Middle frontal gyrus (tissue), 1 donor: ENCODE measurements around the gene ARHGAP26.

Source experiments
- DNase-seq: peaks from one replicate; pipeline ENCODE4 v3.0.0-alpha.2; 2015; ENCODE audit warnings: low spot score; ENCODE audit errors: extremely low spot score

ARHGAP26 gene

DNA sequence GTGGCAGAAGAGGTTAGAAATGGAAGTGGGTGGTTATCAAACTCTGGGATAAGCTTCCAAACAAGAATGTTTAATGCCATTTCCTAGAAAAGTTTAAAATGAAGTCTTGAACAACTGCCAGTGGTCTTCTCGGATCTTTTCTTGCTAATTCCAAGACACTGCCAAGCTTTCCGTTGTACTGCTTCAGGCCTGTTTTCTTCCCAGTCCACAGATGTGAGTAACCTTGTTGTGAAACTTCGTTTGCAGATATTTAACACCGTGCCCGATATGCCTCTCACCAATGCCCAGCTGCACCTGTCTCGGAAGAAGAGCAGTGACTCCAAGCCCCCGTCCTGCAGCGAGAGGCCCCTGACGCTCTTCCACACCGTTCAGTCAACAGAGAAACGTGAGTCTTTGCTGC lies 363.5 kb downstream of the ARHGAP26 start:
- DNase-seq, result no peak

- DNase-seq, result no peak
These were observed 364.1 kb downstream of the ARHGAP26 start for GRCh38 chr5:143134269-143134668.

- DNase-seq, result no peak
These were observed 364.7 kb downstream of the ARHGAP26 start for GRCh38 chr5:143134900-143135299.

- DNase-seq, result no peak
These were observed 365.8 kb downstream of the ARHGAP26 start for GRCh38 chr5:143135832-143136551.

GRCh38 chr5:143138839-143139238 lies 368.7 kb downstream of the ARHGAP26 start:
- no peak for DNase-seq

DNA sequence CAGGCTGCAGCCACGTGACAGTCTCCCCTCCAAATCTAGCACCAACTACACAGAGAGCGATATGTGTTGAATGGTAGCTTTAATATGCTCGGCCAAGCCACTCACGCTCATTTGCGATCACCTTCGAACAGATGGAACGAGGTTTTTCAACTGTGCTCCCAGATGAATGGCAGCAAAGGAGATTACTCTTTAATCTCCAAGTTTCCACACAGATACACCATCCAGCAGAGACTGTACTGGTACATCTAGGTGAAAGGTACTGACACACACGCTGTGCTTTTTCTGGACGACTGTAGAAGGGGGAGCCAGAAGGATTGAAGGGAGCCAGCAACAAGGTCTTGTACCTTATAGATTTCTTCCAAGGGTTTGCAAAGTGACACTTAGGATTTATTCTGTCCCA lies 369.4 kb downstream of the ARHGAP26 start:
- DNase-seq, result no peak

DNA sequence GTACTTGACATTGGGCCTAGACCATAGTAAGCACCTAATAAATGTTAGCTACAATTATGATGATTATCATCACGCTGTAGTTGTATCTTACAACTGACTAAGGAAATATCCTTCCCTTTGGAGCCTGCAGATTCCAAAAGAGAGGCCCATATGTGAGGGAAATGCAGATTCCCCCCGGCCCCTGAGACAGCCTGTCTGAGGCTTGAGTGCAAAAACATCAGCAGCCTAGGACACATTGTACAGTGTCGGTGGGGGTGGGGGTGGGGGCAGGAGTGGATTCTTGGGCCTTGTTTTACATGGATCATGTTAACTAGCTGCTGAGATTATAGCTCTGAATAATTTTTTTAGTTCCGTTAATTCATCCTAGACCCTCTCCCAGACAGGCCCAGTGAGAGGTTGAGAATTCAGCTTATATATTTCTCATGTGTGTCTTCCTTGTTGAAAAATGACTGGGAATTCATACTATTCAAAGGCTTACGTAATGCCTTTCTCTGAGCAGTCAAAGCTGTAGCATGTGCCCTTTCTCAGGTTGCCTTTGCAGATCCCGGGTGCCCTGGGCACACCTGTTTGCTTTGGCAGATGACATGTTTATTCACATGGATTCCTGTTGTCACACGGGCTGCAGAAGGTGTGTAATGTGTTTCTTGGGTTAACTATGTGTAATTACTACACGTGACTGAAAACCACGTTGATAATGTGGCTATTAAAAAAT lies 370.5 kb downstream of the ARHGAP26 start:
- DNase-seq, result no peak

DNA sequence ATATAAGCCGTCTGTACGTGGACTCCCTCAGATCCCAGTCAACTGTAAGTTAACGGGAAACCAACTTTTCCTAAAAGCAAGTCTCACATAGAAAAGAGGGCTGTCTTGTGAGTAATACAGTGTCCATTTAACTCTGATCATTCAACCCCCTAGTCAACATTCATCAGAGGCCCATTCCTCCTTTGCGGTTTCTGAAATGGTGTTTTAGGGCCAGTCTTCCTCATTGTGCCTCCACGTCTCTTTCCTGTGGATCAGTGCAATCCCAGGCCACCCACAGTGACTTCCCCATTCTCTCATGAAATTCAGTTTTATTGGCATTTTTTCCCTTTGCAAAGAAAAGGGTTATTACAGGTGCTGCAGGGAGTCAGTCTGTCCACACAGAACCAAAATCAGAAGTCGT lies 371.5 kb downstream of the ARHGAP26 start:
- DNase-seq, result no peak

- DNase-seq, result peak; percentile 54
These were observed 372.6 kb downstream of the ARHGAP26 start for GRCh38 chr5:143142596-143143435.

DNA sequence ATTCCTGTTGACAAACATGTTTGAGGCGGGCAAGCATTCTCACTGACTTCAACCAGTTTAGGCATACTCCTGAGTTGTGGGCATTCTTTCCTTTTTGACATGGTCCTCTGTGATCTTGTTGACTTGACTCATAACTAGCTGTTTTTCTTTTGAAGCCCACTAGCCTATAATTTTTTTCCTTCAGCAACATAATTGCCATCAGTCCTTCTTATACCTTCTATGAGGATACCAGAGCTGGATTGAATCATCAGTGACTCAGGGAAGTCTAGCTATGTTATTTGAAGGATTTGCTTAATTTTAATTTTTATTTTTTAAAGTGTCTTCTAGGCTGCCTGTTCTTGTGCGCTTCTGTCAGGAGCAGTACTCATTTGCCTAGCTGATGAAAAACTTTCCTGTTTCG lies 373.8 kb downstream of the ARHGAP26 start:
- no peak for DNase-seq

GRCh38 chr5:143145243-143146160 lies 375.3 kb downstream of the ARHGAP26 start:
- no peak for DNase-seq

DNA sequence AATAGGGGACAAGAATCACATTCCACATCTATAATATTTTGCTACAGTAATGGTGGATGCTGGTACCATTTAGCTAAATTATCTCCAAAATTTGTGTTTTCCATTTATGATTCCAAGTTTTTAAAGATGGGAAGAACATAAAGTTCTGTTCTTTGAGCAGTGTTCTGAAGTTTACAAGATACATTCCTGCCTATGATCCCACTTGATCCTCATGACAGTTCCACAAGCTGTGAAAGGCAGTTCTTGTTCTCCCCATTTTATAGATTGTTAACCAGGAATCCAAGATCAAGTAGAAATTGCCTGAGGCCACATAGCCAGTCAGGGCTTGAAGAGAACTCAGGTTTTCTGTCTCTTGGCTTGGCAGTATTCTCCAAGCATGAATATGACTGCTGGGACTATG lies 376.0 kb downstream of the ARHGAP26 start:
- no peak for DNase-seq

- DNase-seq, result no peak
These were observed 377.2 kb downstream of the ARHGAP26 start for GRCh38 chr5:143147383-143147782.

DNA sequence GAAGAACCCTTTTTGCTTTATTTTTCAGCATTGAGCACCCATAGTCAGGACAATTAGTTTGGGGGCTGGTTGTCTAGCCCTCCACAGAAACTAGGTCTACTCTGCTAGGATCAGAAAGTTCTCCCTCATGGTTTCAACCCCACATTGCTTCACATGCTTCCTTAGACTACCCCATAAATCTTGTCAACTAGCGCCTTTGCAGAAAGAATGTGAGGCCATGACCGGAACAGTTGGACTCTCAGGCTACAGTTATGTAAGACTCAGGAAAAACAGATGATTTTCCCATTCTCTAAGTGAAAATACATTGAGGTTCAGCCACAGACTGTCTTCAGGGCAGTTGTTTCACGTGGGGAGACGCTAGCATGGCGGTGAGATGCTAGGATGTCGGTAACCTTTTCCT lies 377.7 kb downstream of the ARHGAP26 start:
- no peak for DNase-seq

DNA sequence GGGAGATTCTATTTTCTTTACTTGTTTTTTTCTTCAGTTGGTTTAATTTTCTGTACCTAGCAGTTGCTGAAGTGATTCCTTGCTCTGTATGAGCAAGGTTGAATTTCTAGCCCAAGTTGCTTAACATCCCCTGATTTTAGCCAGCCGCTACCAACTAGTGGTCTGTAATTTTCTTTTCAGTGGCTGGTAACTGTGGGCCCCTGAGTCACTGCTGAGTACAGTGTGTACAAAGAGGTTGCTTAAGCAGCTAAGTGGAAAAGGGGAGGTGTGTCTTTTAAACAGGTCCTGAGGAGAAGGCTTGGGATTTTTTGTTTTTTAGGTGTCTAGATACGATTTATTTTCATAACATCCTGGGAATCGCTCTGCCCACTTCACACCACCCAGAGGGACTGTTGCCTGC lies 378.6 kb downstream of the ARHGAP26 start:
- no peak for DNase-seq

DNA sequence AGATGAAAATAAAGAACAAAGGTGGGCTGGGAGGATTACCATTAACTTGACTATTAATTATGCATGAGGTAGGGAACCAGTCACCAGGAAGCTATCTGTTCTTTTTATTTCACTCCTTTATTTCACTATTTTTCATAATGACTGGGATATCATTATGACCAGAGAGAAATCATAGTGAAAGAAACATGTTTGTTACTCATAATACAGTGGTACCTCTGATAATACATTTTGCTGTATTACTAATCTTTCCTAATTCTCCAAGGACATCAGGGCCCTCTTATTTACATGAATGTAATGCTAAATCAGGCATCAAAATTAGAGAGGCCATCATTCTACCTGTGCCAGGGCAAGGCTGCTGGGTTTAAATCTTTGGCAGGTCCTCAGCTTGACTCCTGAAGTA lies 379.6 kb downstream of the ARHGAP26 start:
- no peak for DNase-seq

GRCh38 chr5:143151056-143151700 lies 381.0 kb downstream of the ARHGAP26 start:
- no peak for DNase-seq

- no peak for DNase-seq
These were observed 382.3 kb downstream of the ARHGAP26 start for GRCh38 chr5:143152445-143152844.

DNA sequence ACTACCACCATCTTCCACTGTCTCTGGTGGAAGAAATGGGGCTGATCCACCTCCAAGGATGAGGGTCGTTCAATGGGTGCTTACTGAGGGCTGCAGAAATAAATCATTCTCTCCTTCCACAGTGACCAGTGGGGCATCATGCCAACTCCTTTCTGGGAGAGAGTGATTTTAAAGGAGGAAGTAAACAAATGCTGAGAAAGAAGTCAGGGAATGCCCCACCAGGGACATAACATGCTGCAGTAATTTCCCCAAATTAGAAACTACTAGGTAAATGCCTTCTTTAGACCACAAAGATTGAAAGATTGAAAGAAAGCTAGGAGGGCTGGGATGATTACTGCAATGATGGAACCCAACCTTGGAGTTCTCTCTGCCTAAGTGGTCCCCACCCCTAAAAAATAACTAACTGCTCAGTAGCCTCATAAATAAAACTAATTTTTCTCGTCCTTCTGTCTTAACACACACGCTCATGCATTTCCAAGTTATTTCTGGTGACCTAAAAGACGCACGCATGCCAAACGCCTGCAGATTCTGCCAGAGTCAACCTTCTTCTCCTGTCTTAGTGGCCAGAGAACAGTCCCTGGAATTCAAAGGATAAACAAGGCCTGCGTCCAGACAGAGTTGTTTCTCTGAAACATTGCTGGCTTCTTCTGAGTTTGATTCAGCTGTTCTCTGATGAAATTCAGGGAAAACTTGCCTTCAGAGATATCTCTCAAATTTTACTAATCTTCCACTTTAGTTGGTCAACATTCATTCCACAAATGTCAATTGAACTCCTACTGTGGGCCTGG lies 383.3 kb downstream of the ARHGAP26 start:
- DNase-seq, result no peak
